A673 (cell line): ENCODE measurements around the gene ZNF358.

Experiments
- EZH2 ChIP-seq: fragments of 200-600 bp; sonication (generic); IDR thresholded peaks from 2 replicates; pipeline ENCODE4 v1.6.1; 2017; ENCODE audit warnings: borderline replicate concordance, low read depth, mild to moderate bottlenecking, mixed read lengths, antibody characterized with exemption, low read length; ENCODE audit not compliant: poor library complexity, severe bottlenecking
- TF ChIP-seq, protein P1 (sequence below): fragments of 300-800, 200-600 bp; sonication (generic); conservative IDR thresholded peaks from 2 replicates; pipeline ENCODE4 v1.5.1; 2017; ENCODE audit warnings: low read depth, mild to moderate bottlenecking, antibody characterized with exemption, low read length, moderate library complexity, mixed read lengths

DNA sequence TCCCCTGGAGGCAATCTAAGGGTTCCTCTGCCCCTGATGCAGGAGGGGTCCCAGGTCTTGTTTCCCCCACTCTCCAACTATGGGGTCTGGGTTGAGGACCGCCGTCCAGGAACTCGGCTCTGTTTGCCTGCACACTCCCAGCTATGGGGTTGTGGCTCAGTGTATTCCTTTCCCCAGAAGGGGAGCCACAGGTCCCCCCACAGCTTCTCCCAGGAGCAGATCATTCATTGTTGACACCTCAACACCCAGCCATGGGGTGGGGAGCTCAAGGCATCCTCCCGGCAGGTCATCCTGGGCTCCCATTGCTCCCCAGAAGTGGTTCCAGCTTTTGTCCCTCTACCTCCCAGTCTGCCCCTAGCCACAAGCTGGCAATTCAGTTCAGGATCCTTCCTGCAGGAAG is 975 bp downstream of the ZNF358 start:
- TF ChIP-seq, protein P1, sequence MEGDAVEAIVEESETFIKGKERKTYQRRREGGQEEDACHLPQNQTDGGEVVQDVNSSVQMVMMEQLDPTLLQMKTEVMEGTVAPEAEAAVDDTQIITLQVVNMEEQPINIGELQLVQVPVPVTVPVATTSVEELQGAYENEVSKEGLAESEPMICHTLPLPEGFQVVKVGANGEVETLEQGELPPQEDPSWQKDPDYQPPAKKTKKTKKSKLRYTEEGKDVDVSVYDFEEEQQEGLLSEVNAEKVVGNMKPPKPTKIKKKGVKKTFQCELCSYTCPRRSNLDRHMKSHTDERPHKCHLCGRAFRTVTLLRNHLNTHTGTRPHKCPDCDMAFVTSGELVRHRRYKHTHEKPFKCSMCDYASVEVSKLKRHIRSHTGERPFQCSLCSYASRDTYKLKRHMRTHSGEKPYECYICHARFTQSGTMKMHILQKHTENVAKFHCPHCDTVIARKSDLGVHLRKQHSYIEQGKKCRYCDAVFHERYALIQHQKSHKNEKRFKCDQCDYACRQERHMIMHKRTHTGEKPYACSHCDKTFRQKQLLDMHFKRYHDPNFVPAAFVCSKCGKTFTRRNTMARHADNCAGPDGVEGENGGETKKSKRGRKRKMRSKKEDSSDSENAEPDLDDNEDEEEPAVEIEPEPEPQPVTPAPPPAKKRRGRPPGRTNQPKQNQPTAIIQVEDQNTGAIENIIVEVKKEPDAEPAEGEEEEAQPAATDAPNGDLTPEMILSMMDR, result no peak
- no peak for TF ChIP-seq EZH2
